GM18508 (cell line): ENCODE measurements around the gene ONECUT1.
A peak's percentile ranks its signal among the peaks of the same experiment; 100 is the strongest.

ENCODE experiments used
- ATAC-seq: cut with Tn5 transposase; IDR thresholded peaks from one replicate; pipeline ENCODE4 v1.9.1; 2021; ENCODE audit warnings: moderate number of reproducible peaks; ENCODE audit not compliant: insufficient read depth, unreplicated experiment

The ONECUT1 gene

GRCh38 chr15:52783929-52784798, 6.0 kb downstream of the ONECUT1 start:
- no peak for ATAC-seq

- no peak for ATAC-seq
Observed at GRCh38 chr15:52783191-52783829, 6.8 kb downstream of the ONECUT1 start.

- ATAC-seq: no peak
Observed at GRCh38 chr15:52782514-52782913, 7.6 kb downstream of the ONECUT1 start.

GRCh38 chr15:52780172-52780980, 9.8 kb downstream of the ONECUT1 start:
- ATAC-seq: peak; percentile 63

GRCh38 chr15:52778457-52778856, 11.7 kb downstream of the ONECUT1 start:
- ATAC-seq: no peak

- no peak for ATAC-seq
Observed at GRCh38 chr15:52772766-52773165, 17.4 kb downstream of the ONECUT1 start.

- no peak for ATAC-seq
Observed at GRCh38 chr15:52765785-52766184, 24.4 kb downstream of the ONECUT1 start.

- ATAC-seq: no peak
Observed at GRCh38 chr15:52764731-52765130, 25.4 kb downstream of the ONECUT1 start.

GRCh38 chr15:52762621-52763020, 27.5 kb downstream of the ONECUT1 start:
- ATAC-seq: no peak

GRCh38 chr15:52760562-52760961, 29.6 kb downstream of the ONECUT1 start:
- no peak for ATAC-seq

- no peak for ATAC-seq
Observed at GRCh38 chr15:52759969-52760368, 30.2 kb downstream of the ONECUT1 start.

- no peak for ATAC-seq
Observed at GRCh38 chr15:52757496-52757895, 32.6 kb downstream of the ONECUT1 start.

GRCh38 chr15:52751522-52751921, 38.6 kb downstream of the ONECUT1 start:
- ATAC-seq: no peak

GRCh38 chr15:52749258-52749657, 40.9 kb downstream of the ONECUT1 start:
- ATAC-seq: no peak

GRCh38 chr15:52746162-52746757, 43.9 kb downstream of the ONECUT1 start:
- no peak for ATAC-seq

- ATAC-seq: no peak
Observed at GRCh38 chr15:52745326-52746161, 44.6 kb downstream of the ONECUT1 start.

- no peak for ATAC-seq
Observed at GRCh38 chr15:52738311-52738710, 51.8 kb downstream of the ONECUT1 start.

GRCh38 chr15:52737720-52738119, 52.4 kb downstream of the ONECUT1 start:
- ATAC-seq: no peak

- ATAC-seq: no peak
Observed at GRCh38 chr15:52735231-52736089, 54.7 kb downstream of the ONECUT1 start.
